HCT116 (cell line): ENCODE data around the gene OVOL1. TPM values are rescaled to one million over a fixed set of nuclear protein-coding genes. Genes with fewer than 3 reads are reported as not detected.

ENCODE experiments used
- ATAC-seq: fragments of 200-7000 bp; cut with Tn5 transposase; 2 replicates; pipeline ENCODE4 v1.9.1; 2020; ENCODE audit warnings: mild to moderate bottlenecking, moderate library complexity
- BruUV-seq: library from RNA; stranded (reverse); fragments of 400-500 nt; replicated peaks from 2 replicates; lab custom pipeline; 2021; lab: Mats Ljungman, UMichigan
- CTCF ChIA-PET: fragments of 300-600 bp; sonication (Branson Sonifier 250); formaldehyde crosslinking; loops from one replicate; lab custom pipeline; 2021; ENCODE audit warnings: antibody characterized with exemption; lab: Charles Lee
- POLR2A ChIA-PET: fragments of 300-600, 350-600 bp; sonication (Branson Sonifier 250); formaldehyde crosslinking; loops from one replicate; lab custom pipeline; 2021; ENCODE audit warnings: antibody characterized with exemption; lab: Charles Lee
- RAD21 ChIA-PET, 2 experiments: fragments of 300-600 bp; sonication (Branson Sonifier 250); formaldehyde crosslinking; loops; one replicate each; lab custom pipeline; 2023; ENCODE audit warnings: low total read pairs in 2 of 2; ENCODE audit not compliant: uncharacterized antibody in 2 of 2, unreplicated experiment in 2 of 2, low non-redundant PET in 1 of 2; lab: Charles Lee
- DNase-seq: peaks from one replicate; pipeline ENCODE4 v3.0.0-alpha.2; 2010; ENCODE audit warnings: low read depth, low spot score
- H2AFZ ChIP-seq: fragments of 200-600 bp; shearing (Covaris generic), sonication (generic); 2 replicates; pipeline ENCODE4 v1.6.1; 2017; ENCODE audit warnings: low read depth, mixed run types, mixed read lengths, antibody characterized with exemption, low read length; ENCODE audit not compliant: poor library complexity, severe bottlenecking
- H3K27ac ChIP-seq: 2 replicates; pipeline ENCODE4 v1.5.1; 2012; ENCODE audit warnings: low read depth, low read length
- H3K27me3 ChIP-seq: fragments of 200-600 bp; sonication (generic); 2 replicates; pipeline ENCODE4 v1.6.1; 2016; ENCODE audit warnings: mixed run types, low read length, mixed read lengths; ENCODE audit not compliant: insufficient read depth
- H3K36me3 ChIP-seq, 2 experiments: fragments of 200-500 bp in 1 of 2; fragments of 200-600 bp in 1 of 2; sonication (Bioruptor generic) in 1 of 2; sonication (generic) in 1 of 2; 2 replicates each; pipeline versions ENCODE4 v1.5.1 to v1.6.1; 2014 to 2016; ENCODE audit warnings: low read length in 2 of 2, inconsistent platforms in 1 of 2, mixed read lengths in 1 of 2, mixed run types in 1 of 2; ENCODE audit not compliant: insufficient read depth in 2 of 2, control insufficient read depth in 1 of 2
- H3K4me1 ChIP-seq, 2 experiments: fragments of 200-600 bp in 1 of 2; sonication (generic) in 1 of 2; 2 replicates each; pipeline versions ENCODE4 v1.5.1 to v1.6.1; 2012 to 2017; ENCODE audit warnings: low read length in 2 of 2, inconsistent platforms in 1 of 2, mild to moderate bottlenecking in 1 of 2, mixed read lengths in 1 of 2, mixed run types in 1 of 2, moderate library complexity in 1 of 2; ENCODE audit not compliant: insufficient read depth in 2 of 2, control insufficient read depth in 1 of 2
- H3K4me2 ChIP-seq: fragments of 200-600 bp; sonication (generic); 2 replicates; pipeline ENCODE4 v1.6.1; 2017; ENCODE audit warnings: mixed run types, low read length, mixed read lengths
- H3K4me3 ChIP-seq, 2 experiments: fragments of 200-600 bp in 1 of 2; sonication (generic) in 1 of 2; replicated peaks in 1 of 2; 2 replicates each; pipeline ENCODE4 v1.5.1; 2011 to 2016; ENCODE audit warnings: low read length in 2 of 2, control low read depth in 1 of 2, low read depth in 1 of 2, mild to moderate bottlenecking in 1 of 2, mixed read lengths in 1 of 2, mixed run types in 1 of 2
- H3K79me2 ChIP-seq: fragments of 200-600 bp; sonication (generic); 2 replicates; pipeline ENCODE4 v1.6.1; 2017; ENCODE audit warnings: mild to moderate bottlenecking, mixed run types, low read length, moderate library complexity, mixed read lengths; ENCODE audit not compliant: insufficient read depth
- H3K9ac ChIP-seq: fragments of 200-600 bp; sonication (generic); 2 replicates; pipeline ENCODE4 v1.6.1; 2016; ENCODE audit warnings: low read length, mixed read lengths
- H3K9me2 ChIP-seq: fragments of 200-600 bp; sonication (generic), shearing (Covaris generic); 2 replicates; pipeline ENCODE4 v1.6.1; 2017; ENCODE audit warnings: mixed run types, mild to moderate bottlenecking, moderate library complexity; ENCODE audit not compliant: insufficient read depth
- H3K9me3 ChIP-seq, 2 experiments: fragments of 200-500 bp in 1 of 2; fragments of 200-600 bp in 1 of 2; sonication (Bioruptor generic) in 1 of 2; sonication (generic) in 1 of 2; 2 replicates each; pipeline ENCODE4 v1.6.1; 2014 to 2017; ENCODE audit warnings: low read length in 2 of 2, mixed read lengths in 2 of 2, inconsistent platforms in 1 of 2, low read depth in 1 of 2, mild to moderate bottlenecking in 1 of 2, mixed run types in 1 of 2, moderate library complexity in 1 of 2; ENCODE audit not compliant: control insufficient read depth in 1 of 2, insufficient read depth in 1 of 2
- H4K20me1 ChIP-seq: fragments of 200-600 bp; sonication (generic), shearing (Covaris generic); 2 replicates; pipeline ENCODE4 v1.6.1; 2017; ENCODE audit warnings: mixed run types, mild to moderate bottlenecking, moderate library complexity; ENCODE audit not compliant: insufficient read depth
- CBX3 ChIP-seq: IDR thresholded peaks from 2 replicates; pipeline ENCODE4 v1.6.1; 2012; ENCODE audit warnings: low read depth
- JUND ChIP-seq: IDR thresholded peaks from 2 replicates; pipeline ENCODE4 v1.6.1; 2012
- POLR2AphosphoS5 ChIP-seq: IDR thresholded peaks from 2 replicates; pipeline ENCODE4 v1.6.1; 2011; ENCODE audit warnings: mild to moderate bottlenecking, low read depth, low read length, moderate library complexity
- SIN3A ChIP-seq: IDR thresholded peaks from 2 replicates; pipeline ENCODE4 v1.6.1; 2012; ENCODE audit warnings: low read depth
- TCF7L2 ChIP-seq: IDR thresholded peaks from 2 replicates; pipeline ENCODE4 v1.7.0; 2011; ENCODE audit warnings: borderline replicate concordance, inconsistent platforms; ENCODE audit not compliant: insufficient read depth, insufficient read length; ENCODE audit errors: extremely low read depth
- ZFX ChIP-seq: fragments of 450-650 bp; IDR thresholded peaks from 2 replicates; pipeline ENCODE4 v1.6.1; 2017
- intact Hi-C: fragments of 100-400 bp; cut with micrococcal nuclease; formaldehyde crosslinking; loops from 2 replicates; pipeline ENCODE4 v1.10.0; 2022
- total RNA-seq: library from RNA; stranded (reverse); gene quantifications from one replicate; pipeline ENCODE4 v1.2.1, GENCODE V29; 2021; ENCODE audit not compliant: unreplicated experiment
- TF ChIP-seq, protein P1 (sequence below), 3 experiments: fragments of 200-600 bp in 1 of 3; sonication (generic) in 1 of 3; IDR thresholded peaks in 2 of 3; conservative IDR thresholded peaks in 1 of 3; 2 replicates each; pipeline ENCODE4 v1.5.1; 2012 to 2017; ENCODE audit warnings: low read depth in 2 of 3, low read length in 2 of 3, antibody characterized with exemption in 1 of 3, borderline replicate concordance in 1 of 3, control low read depth in 1 of 3, mild to moderate bottlenecking in 1 of 3, mixed read lengths in 1 of 3, mixed run types in 1 of 3, moderate library complexity in 1 of 3; ENCODE audit not compliant: insufficient read depth in 1 of 3
- TF ChIP-seq, protein P2 (sequence below): IDR thresholded peaks from 2 replicates; pipeline ENCODE4 v1.6.1; 2012; ENCODE audit warnings: low read depth

OVOL1 gene
- total RNA-seq, 1 experiment from 2014 or later: 14.7 TPM

DNA sequence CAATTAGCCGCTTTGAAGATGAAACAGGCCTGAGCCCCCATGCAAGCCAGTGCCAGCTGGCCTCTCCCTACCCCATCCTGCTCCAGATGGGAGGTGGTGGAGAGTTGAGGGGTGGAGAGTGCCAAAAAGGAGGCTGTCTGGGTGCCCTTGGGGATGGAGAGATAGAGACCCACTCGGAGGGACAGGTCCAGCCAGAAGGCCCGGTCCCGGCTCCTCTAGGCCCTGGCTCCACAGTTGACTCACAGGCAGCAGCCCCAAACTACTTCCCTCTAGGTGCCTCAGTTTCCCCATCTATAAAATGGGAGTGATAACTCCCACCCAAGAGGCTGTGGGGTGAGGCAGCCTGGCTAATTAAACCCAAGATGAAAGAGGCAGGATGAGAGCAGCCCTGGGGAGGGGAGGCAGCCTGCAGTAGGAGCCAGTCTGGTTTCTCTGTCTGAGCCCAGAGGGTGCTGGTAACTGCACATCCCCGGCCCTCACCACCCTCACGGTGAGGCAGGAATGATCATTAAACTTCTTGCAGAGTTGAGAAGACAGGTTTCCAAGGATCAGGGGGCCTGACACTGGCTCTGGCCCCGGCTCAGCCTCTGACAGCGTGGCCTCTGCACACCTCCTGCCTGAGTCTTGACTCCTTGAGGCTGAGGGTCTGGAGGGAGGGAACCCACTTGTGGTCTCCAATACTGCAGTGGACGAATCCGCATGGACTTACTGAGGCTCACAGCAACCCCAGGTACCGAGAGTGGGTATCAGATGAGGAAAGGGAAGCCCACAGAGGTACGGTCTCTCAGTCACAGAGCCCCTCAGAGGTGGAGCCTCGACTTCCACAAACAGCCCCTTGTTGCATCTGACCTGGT, 4.7 kb upstream of the OVOL1 start:
- H3K36me3 ChIP-seq: peaks cover 9 to 22% of the 10 kb centered on the region in 2 experiments; a peak in 3 of 4 replicates
- POLR2A ChIA-PET: no interaction called here
- RAD21 ChIA-PET: no interaction called here
- no peaks in the 10 kb centered on the region for H3K27me3 ChIP-seq
- H3K4me3 ChIP-seq: no peak overlapping the region
- peak overlapping the region; percentile 95 for H3K4me2 ChIP-seq
- peak overlapping the region; percentile 3; the same call in 1 of the 2 replicates for H3K9ac ChIP-seq
- ATAC-seq: no peak
- no peaks in the 10 kb centered on the region for H3K9me3 ChIP-seq
- peaks cover 33% of the 10 kb centered on the region for H3K79me2 ChIP-seq
- no peaks in the 10 kb centered on the region for H3K9me2 ChIP-seq
- no peak overlapping the region for H2AFZ ChIP-seq
- TF ChIP-seq, protein P1, sequence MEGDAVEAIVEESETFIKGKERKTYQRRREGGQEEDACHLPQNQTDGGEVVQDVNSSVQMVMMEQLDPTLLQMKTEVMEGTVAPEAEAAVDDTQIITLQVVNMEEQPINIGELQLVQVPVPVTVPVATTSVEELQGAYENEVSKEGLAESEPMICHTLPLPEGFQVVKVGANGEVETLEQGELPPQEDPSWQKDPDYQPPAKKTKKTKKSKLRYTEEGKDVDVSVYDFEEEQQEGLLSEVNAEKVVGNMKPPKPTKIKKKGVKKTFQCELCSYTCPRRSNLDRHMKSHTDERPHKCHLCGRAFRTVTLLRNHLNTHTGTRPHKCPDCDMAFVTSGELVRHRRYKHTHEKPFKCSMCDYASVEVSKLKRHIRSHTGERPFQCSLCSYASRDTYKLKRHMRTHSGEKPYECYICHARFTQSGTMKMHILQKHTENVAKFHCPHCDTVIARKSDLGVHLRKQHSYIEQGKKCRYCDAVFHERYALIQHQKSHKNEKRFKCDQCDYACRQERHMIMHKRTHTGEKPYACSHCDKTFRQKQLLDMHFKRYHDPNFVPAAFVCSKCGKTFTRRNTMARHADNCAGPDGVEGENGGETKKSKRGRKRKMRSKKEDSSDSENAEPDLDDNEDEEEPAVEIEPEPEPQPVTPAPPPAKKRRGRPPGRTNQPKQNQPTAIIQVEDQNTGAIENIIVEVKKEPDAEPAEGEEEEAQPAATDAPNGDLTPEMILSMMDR (IDR thresholded peaks at IDR 0.05 in 2 of 3, conservative IDR thresholded peaks at IDR 0.05 in 1 of 3; ENCODE audit: borderline replicate concordance in 1 of 3, insufficient read depth in 1 of 3, low read depth in 2 of 3, low read length in 2 of 3): no peak
- TF ChIP-seq POLR2AphosphoS5: no peak
- TF ChIP-seq, protein P2, sequence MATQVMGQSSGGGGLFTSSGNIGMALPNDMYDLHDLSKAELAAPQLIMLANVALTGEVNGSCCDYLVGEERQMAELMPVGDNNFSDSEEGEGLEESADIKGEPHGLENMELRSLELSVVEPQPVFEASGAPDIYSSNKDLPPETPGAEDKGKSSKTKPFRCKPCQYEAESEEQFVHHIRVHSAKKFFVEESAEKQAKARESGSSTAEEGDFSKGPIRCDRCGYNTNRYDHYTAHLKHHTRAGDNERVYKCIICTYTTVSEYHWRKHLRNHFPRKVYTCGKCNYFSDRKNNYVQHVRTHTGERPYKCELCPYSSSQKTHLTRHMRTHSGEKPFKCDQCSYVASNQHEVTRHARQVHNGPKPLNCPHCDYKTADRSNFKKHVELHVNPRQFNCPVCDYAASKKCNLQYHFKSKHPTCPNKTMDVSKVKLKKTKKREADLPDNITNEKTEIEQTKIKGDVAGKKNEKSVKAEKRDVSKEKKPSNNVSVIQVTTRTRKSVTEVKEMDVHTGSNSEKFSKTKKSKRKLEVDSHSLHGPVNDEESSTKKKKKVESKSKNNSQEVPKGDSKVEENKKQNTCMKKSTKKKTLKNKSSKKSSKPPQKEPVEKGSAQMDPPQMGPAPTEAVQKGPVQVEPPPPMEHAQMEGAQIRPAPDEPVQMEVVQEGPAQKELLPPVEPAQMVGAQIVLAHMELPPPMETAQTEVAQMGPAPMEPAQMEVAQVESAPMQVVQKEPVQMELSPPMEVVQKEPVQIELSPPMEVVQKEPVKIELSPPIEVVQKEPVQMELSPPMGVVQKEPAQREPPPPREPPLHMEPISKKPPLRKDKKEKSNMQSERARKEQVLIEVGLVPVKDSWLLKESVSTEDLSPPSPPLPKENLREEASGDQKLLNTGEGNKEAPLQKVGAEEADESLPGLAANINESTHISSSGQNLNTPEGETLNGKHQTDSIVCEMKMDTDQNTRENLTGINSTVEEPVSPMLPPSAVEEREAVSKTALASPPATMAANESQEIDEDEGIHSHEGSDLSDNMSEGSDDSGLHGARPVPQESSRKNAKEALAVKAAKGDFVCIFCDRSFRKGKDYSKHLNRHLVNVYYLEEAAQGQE: no peak
- no peak for TF ChIP-seq JUND
- no peak for TF ChIP-seq CBX3
- TF ChIP-seq TCF7L2: no peak
- no peak for TF ChIP-seq ZFX
- TF ChIP-seq SIN3A: no peak
- TF ChIP-seq, all 23 proteins: peak for 0
- H3K27ac ChIP-seq: peak overlapping the region; percentile 61; the same call in 1 of the 2 replicates
- CTCF ChIA-PET: interaction anchor here (3.3 kb wide), 1 partner anchor 9 kb away, joined by 73 read pairs; no protein-coding TSS in a partner anchor
- BruUV-seq: no TSS peak
- H3K4me1 ChIP-seq: peaks cover 24 to 57% of the 10 kb centered on the region in 2 experiments
- H4K20me1 ChIP-seq: peaks cover 3% of the 10 kb centered on the region; the same call in 1 of the 2 replicates
- intact Hi-C loops: loop anchor here (5.0 kb wide), 1 partner anchor 70 kb away; the partner anchor contains the start of gene KAT5
- no peak for DNase-seq
